ENCODE results near the gene SEMA6A. TPM values are rescaled to one million over a fixed set of nuclear protein-coding genes. Genes with fewer than 3 reads are reported as not detected.

Gene SEMA6A
- total RNA-seq, 4 donors from 2014 or later: 37.1 to 121 (median 111) TPM

DNA sequence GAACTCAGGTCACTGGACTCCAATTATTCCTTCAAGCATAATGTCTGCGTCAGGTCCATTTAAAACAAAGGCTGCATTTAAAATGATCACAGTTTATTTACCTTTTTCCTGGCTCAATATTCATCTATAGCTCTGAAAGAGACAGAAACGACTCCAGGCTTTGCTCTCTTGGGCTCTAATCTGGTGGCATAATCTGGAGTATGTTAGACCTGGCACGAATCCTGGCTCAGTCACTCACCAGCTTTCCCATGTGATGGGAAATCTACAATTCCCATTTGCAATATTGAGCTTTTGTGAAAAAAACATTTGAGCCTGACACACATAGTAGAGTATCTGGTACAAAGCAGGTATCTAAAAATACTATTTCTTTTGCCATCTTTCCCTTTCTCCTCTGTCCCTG lies 155.8 kb downstream of the SEMA6A start:
- H3K27me3 ChIP-seq: no peaks in the 10 kb centered on the region
- no peak overlapping the region for H3K4me3 ChIP-seq
- DNase-seq: no peak
- no peak overlapping the region for H3K27ac ChIP-seq
- H3K4me1 ChIP-seq: no peaks in the 10 kb centered on the region
- no peak for TF ChIP-seq CTCF (IDR thresholded peaks at IDR 0.05)
- no peak for TF ChIP-seq POLR2A (IDR thresholded peaks at IDR 0.05)
- H3K36me3 ChIP-seq: no peaks in the 10 kb centered on the region
- no peaks in the 10 kb centered on the region for H3K9me3 ChIP-seq

DNA sequence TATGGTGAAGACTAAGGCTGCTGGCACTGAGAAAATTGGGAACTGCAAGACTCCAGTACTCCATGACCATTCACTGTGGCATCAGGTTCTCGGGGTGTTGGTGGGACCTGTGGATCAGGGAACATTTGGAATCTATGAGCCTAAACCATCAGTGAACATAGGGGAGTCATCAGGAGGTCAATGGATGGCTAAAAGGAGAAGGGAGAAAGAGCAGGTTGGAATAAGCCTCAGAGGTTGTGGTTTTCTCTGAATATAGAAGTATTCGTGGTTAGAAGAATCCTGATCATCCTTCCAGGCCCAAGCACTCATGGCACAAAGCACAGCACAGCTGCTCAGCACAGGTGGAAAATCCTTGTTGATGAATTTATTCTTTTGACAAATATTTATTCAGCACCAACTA lies 156.6 kb downstream of the SEMA6A start:
- no peaks in the 10 kb centered on the region for H3K9me3 ChIP-seq
- H3K27ac ChIP-seq: no peak overlapping the region
- H3K4me3 ChIP-seq: no peak overlapping the region
- TF ChIP-seq POLR2A (IDR thresholded peaks at IDR 0.05) (no peak), CTCF (IDR thresholded peaks at IDR 0.05) (no peak)
- no peaks in the 10 kb centered on the region for H3K4me1 ChIP-seq
- no peaks in the 10 kb centered on the region for H3K27me3 ChIP-seq
- no peaks in the 10 kb centered on the region for H3K36me3 ChIP-seq
- DNase-seq: no peak

DNA sequence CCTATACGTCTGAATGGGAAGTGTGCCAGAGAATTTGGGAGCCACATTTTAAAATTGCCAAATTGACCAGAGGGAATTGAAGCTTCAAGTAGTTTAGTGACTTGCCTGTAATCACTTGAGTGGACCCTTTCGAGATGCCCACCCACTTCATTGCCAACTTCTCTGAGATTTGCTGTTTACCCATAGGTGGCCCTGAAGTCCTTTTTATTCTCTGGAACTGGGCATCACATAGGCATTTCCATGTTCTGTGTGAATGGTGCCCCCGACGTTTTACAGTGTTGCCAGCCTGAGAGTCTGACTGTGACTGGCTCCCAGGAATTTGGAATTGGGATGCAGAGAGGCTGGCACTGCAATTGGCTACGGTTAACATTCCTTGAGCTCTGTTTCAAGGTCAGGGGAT lies 158.6 kb downstream of the SEMA6A start:
- TF ChIP-seq POLR2A (IDR thresholded peaks at IDR 0.05) (no peak), CTCF (IDR thresholded peaks at IDR 0.05) (no peak)
- Histone ChIP-seq H3K4me1 (no peaks in the 10 kb centered on the region), H3K4me3 (no peak overlapping the region), H3K27me3 (no peaks in the 10 kb centered on the region), H3K36me3 (no peaks in the 10 kb centered on the region), H3K27ac (no peak overlapping the region), H3K9me3 (no peaks in the 10 kb centered on the region)
- no peak for DNase-seq

GRCh38 chr5:116415182-116415581 lies 159.4 kb downstream of the SEMA6A start:
- DNase-seq: no peak
- H3K4me1 ChIP-seq: no peaks in the 10 kb centered on the region
- no peak for TF ChIP-seq CTCF (IDR thresholded peaks at IDR 0.05)
- no peak for TF ChIP-seq POLR2A (IDR thresholded peaks at IDR 0.05)

DNA sequence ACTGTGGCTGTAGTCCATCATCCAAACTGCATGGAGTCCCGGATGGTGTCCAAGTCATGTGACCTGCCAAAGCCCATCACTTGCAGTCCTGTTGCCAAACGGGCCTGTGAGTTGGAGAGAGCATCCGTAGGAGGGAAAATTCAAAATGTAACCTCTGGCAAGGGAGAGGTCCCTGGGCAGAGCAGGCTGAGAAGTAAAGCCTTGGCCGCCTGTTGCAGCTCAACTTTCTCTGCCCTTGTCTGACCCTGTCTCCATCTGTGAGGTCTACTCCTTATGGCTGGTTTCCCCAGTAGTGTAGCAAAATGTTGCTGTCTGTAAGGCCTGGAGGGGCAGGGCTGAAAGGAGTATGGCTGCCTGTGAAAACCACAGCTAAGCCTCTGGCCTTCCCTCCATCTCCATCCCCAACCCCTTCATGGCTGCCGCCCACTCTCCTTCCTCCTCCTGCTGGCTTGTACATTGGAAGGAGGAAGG lies 163.5 kb downstream of the SEMA6A start:
- Histone ChIP-seq H3K9me3 (no peaks in the 10 kb centered on the region), H3K4me3 (no peak overlapping the region), H3K36me3 (no peaks in the 10 kb centered on the region), H3K27ac (no peak overlapping the region), H3K4me1 (no peaks in the 10 kb centered on the region), H3K27me3 (no peaks in the 10 kb centered on the region)
- no peak for DNase-seq
- TF ChIP-seq CTCF (IDR thresholded peaks at IDR 0.05) (no peak), POLR2A (IDR thresholded peaks at IDR 0.05) (no peak)

More at GRCh38 chr5:116415182-116415581, 159.4 kb downstream of the SEMA6A start:
- H3K9me3 ChIP-seq: no peaks in the 10 kb centered on the region
- H3K4me3 ChIP-seq: no peak overlapping the region
- no peak overlapping the region for H3K27ac ChIP-seq
- H3K27me3 ChIP-seq: no peaks in the 10 kb centered on the region
- H3K36me3 ChIP-seq: no peaks in the 10 kb centered on the region

- no peak overlapping the region for H3K4me3 ChIP-seq
- H3K27me3 ChIP-seq: no peaks in the 10 kb centered on the region
- no peaks in the 10 kb centered on the region for H3K4me1 ChIP-seq
- no peaks in the 10 kb centered on the region for H3K9me3 ChIP-seq
- no peak overlapping the region for H3K27ac ChIP-seq
- no peaks in the 10 kb centered on the region for H3K36me3 ChIP-seq
- TF ChIP-seq CTCF (IDR thresholded peaks at IDR 0.05) (no peak), POLR2A (IDR thresholded peaks at IDR 0.05) (no peak)
- no peak for DNase-seq
Observed at GRCh38 chr5:116410336-116410890, 164.2 kb downstream of the SEMA6A start.

Data from Peyer's patch (tissue), 4 donors.